ENCODE measurements around the gene GOT1.

- TF ChIP-seq ZNF610 (tag by site-specific recombination; IDR thresholded peaks at IDR 0.05; ENCODE audit: borderline replicate concordance) (no peak), ZNF157 (tag by site-specific recombination; IDR thresholded peaks at IDR 0.05) (no peak), ZNF513 (tag by site-specific recombination; IDR thresholded peaks at IDR 0.05) (no peak), ZNF398 (tag by site-specific recombination; IDR thresholded peaks at IDR 0.05) (peak; percentile 29; the same call in 1 of the 2 replicates), ZSCAN5A (tag by site-specific recombination; IDR thresholded peaks at IDR 0.05) (no peak), ZBTB7A (tag by site-specific recombination; IDR thresholded peaks at IDR 0.05; ENCODE audit: low read depth) (no peak), ZNF692 (tag by site-specific recombination; IDR thresholded peaks at IDR 0.05) (peak; percentile 76), IKZF3 (tag by site-specific recombination; IDR thresholded peaks at IDR 0.05) (no peak), CTCF (tag by site-specific recombination; IDR thresholded peaks at IDR 0.05) (no peak), SP2 (tag by site-specific recombination; IDR thresholded peaks at IDR 0.05) (no peak)
Observed at GRCh38 chr10:99374526-99374925, 55.9 kb downstream of the GOT1 start.
